Gastrocnemius medialis (tissue), 4 donors: ENCODE measurements around the gene DPYD.

ENCODE experiments used
- CTCF ChIP-seq, 5 experiments: fragments of 450-650 bp in 3 of 5; fragments of 200-600 bp in 2 of 5; sonication (generic) in 2 of 5; IDR thresholded peaks in 4 of 5; conservative IDR thresholded peaks in 1 of 5; 1 replicate in 4 of 5; 2 replicates in 1 of 5; pipeline ENCODE4 v1.5.1; 2016 to 2019; ENCODE audit warnings: antibody characterized with exemption in 5 of 5, mild to moderate bottlenecking in 3 of 5, moderate library complexity in 3 of 5
- POLR2A ChIP-seq, 2 donors: fragments of 450-650 bp; IDR thresholded peaks; one replicate each; pipeline ENCODE4 v1.6.1; 2017; ENCODE audit warnings: antibody characterized with exemption in 2 of 2, mild to moderate bottlenecking in 2 of 2, moderate library complexity in 2 of 2

GRCh38 chr1:97806326-97806725 lies 114.5 kb downstream of the DPYD start:
- TF ChIP-seq CTCF (IDR thresholded peaks at IDR 0.05 in 4 of 5, conservative IDR thresholded peaks at IDR 0.05 in 1 of 5) (no peak), POLR2A (IDR thresholded peaks at IDR 0.05) (no peak)
